GM12864 (cell line): ENCODE results near the gene LIMCH1.

ENCODE experiments used
- DNase-seq: peaks from one replicate; pipeline ENCODE4 v3.0.0-alpha.2; 2011; ENCODE audit warnings: low read depth
- H3K4me3 ChIP-seq: 2 replicates; pipeline ENCODE4 v1.5.1; 2011; ENCODE audit warnings: mild to moderate bottlenecking, low read depth, low read length, control low read depth
- TF ChIP-seq, protein P1 (sequence below): IDR thresholded peaks from 2 replicates; pipeline ENCODE4 v1.5.1; 2011; ENCODE audit warnings: low read depth, mild to moderate bottlenecking, moderate library complexity, low read length, control low read depth, inconsistent platforms; ENCODE audit errors: missing control alignments

LIMCH1 gene

GRCh38 chr4:41678951-41679350, 141.0 kb downstream of the LIMCH1 start:
- H3K4me3 ChIP-seq: no peak overlapping the region
- TF ChIP-seq, protein P1, sequence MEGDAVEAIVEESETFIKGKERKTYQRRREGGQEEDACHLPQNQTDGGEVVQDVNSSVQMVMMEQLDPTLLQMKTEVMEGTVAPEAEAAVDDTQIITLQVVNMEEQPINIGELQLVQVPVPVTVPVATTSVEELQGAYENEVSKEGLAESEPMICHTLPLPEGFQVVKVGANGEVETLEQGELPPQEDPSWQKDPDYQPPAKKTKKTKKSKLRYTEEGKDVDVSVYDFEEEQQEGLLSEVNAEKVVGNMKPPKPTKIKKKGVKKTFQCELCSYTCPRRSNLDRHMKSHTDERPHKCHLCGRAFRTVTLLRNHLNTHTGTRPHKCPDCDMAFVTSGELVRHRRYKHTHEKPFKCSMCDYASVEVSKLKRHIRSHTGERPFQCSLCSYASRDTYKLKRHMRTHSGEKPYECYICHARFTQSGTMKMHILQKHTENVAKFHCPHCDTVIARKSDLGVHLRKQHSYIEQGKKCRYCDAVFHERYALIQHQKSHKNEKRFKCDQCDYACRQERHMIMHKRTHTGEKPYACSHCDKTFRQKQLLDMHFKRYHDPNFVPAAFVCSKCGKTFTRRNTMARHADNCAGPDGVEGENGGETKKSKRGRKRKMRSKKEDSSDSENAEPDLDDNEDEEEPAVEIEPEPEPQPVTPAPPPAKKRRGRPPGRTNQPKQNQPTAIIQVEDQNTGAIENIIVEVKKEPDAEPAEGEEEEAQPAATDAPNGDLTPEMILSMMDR: no peak
- DNase-seq: no peak

- H3K4me3 ChIP-seq: no peak overlapping the region
- DNase-seq: no peak
- TF ChIP-seq, protein P1: no peak
Observed at GRCh38 chr4:41679991-41680390, 142.0 kb downstream of the LIMCH1 start.

- no peak for DNase-seq
- H3K4me3 ChIP-seq: no peak overlapping the region
- TF ChIP-seq, protein P1: no peak
Observed at GRCh38 chr4:41681054-41681453, 143.1 kb downstream of the LIMCH1 start.

DNA sequence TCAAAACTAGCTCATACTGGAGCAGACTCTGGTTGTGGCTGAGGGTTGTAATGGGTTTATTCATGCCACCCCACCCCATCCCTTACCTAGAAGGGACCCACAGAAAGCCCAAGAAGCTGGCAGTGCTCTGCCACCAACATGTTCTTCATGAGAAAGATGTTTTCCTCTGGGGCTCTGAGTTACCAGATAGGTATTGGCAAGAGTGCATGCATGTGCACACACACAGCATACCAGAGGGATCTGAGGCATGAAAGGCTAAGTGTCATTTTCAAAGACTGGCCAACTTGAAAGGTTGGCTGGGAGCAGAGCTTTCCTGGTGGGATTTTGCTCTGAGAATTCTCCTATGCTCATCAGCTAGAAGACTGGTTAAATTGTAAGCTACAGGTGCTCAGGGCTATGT, 145.4 kb downstream of the LIMCH1 start:
- TF ChIP-seq, protein P1: no peak
- H3K4me3 ChIP-seq: no peak overlapping the region

GRCh38 chr4:41686893-41687292, 148.9 kb downstream of the LIMCH1 start:
- no peak overlapping the region for H3K4me3 ChIP-seq
- TF ChIP-seq, protein P1: no peak
- no peak for DNase-seq

More for the DNA sequence above, 145.4 kb downstream of the LIMCH1 start:
- no peak for DNase-seq

GRCh38 chr4:41687971-41688370, 150.0 kb downstream of the LIMCH1 start:
- no peak for DNase-seq
- no peak overlapping the region for H3K4me3 ChIP-seq
- TF ChIP-seq, protein P1: no peak

DNA sequence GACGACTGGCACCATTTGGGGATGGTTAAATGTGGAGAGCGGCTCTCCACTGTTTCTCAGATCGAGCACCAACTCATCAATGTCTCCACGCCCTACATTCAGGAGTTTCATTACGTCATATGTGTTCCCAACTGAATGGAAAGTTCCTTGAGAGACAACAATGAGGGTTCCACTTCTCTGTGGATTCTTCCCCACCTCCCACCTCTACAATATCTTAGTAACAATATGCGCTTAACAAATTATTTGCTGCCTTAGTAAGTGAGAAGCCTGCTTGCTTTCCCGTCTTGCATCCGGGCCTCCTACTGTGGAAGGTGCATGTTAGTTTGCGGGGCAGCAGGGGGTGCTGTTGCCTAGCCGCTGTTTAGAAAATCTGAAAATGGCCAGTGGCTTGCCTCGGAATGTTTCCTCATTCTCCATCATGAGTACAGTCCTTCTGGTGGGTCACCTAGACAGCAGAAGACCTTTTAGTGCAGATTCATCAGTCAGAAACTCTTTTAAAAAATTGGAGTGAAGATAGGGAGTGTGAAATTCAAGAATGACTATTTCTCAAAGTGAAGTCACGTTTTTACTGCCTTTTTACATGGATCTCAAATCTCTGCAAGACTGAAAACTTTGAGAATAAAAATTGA, 154.9 kb downstream of the LIMCH1 start:
- peak; percentile 18 for DNase-seq
- TF ChIP-seq, protein P1: peak; percentile 93
- no peak overlapping the region for H3K4me3 ChIP-seq
